SH-SY5Y (cell line): ENCODE data around the gene PPM1H.

Source experiments
- GATA2 ChIP-seq: IDR thresholded peaks from 2 replicates; pipeline ENCODE4 v1.6.1; 2011; ENCODE audit warnings: mild to moderate bottlenecking, low read depth, low read length
- GATA3 ChIP-seq: IDR thresholded peaks from 2 replicates; pipeline ENCODE4 v1.6.1; 2011; ENCODE audit warnings: low read depth, mild to moderate bottlenecking, low read length, moderate library complexity

PPM1H gene

GRCh38 chr12:62694116-62694515 lies 240.8 kb downstream of the PPM1H start:
- no peak for TF ChIP-seq GATA2

DNA sequence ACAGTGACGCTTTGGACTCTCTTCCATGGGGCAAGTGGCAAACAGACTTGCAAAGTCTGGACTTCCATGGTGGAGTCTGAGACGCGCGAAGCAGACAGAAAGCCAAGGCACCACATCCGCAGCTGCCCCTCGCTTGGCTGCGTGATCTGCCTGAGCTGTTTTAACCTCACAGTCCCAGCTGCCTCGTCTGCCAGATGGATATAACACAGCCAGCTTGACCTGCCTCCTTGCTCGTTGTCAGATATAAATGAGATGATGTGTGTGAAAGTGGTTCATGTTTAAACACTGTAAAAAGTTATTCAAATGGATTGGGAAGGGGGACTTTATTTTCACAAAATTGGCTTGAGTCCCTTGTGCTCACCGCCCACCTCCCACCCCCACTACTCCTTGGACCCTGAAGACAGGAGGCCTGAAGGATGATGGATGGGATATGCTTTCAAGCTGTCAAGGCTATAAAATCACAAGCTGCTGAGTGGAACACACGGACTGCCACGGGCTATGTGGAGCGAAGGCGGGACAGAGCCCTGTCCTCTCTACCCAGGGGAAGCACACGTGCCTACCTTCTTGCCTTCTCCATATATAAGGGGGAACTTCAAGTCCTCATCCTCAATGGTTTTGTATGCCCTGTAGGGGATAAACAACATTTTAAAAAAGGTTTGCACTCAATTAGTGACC lies 241.4 kb downstream of the PPM1H start:
- TF ChIP-seq GATA2 (no peak), GATA3 (no peak)

DNA sequence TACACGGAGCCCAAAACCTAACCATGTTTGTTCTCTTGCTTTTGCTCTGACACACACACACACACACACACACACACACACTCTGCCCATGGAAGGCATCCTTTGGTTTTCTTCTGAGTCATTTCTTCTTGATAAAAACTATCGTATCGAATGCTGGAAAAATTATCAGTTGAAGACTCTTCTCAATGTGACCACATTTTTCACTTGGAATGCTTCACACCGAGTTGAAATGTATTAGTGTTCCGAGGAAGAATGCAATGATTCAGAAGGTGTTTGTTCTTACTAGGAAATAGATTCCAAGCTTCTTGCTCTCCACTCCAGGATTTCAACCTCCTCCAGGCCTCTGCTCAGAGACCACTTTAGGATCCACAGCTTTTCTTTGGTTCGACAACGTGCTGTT lies 242.1 kb downstream of the PPM1H start:
- TF ChIP-seq GATA3 (no peak), GATA2 (no peak)

- TF ChIP-seq GATA3, result no peak
- no peak for TF ChIP-seq GATA2
Observed at GRCh38 chr12:62691309-62691708, 243.6 kb downstream of the PPM1H start.

DNA sequence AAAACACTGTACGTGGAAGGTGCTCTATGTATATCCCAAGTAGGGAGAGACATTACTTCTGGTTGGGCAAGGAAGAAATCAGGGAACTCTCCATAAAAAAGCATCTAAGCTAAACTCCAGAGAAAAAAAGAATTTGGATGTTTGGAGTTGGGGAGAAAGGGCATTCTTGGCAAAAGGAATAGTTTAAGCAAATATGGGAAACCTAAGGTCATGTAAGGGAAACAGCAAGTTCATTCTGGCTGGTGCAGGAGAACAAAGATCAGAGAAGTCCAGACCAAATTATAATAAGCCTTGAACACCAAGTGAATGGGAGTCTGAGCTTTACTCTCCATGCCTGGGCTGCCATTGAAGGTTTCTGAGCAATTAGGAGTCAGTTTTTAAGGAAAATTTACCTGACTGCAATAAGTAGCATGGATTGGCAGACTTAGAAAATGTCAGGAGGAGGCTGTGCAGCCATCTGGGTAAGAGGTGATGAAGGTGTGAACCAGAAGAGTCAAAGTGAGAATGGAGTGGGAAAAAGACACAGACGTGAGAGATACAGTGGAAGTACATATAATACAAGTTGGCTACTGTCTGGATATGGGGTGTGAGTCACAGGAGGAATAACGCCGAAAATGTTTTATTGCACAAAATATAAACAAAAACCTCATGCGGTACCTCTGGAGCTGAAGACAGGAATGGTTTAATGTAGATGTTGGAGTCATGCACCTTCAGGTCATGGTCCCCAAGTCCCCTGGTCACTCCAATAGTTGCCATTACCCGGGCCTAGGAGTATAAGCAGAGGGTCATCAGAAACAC lies 245.7 kb downstream of the PPM1H start:
- TF ChIP-seq GATA2 (no peak), GATA3 (no peak)

GRCh38 chr12:62686938-62687337 lies 248.0 kb downstream of the PPM1H start:
- TF ChIP-seq GATA2 (no peak), GATA3 (no peak)

DNA sequence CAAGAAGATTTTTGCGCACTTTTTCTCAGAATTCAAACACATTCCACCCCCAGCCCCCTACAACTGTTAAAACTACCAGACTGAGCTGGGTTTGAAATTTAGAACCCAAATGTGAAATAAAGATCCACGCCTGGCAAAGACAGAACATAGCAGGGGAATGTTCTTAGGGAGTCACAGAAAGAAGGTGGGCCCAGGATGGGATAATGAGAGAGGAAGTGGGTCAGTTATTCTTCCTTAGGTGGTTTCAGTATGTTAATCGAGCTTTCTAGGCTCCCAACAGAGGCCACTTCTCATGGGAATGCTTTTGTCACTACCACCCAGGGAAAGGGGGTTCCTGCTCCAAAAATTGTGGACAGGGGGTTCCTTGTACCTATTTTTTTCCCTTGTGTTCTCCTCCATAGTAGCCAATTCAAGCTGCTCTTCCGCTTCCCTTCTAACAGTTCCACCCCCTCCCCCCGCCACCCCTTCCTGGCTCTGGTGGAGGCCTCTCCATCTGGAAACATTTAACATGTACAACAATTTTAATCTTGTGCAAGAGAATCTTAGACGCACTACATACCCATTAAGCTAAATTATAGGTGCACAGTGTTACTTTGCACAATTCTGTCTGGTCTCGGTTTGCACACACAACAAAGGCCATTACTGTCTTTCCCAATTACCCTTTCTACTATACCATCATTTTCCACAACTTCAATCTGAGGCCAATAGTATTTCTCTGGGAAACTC lies 250.2 kb downstream of the PPM1H start:
- TF ChIP-seq GATA3 (no peak), GATA2 (no peak; the same call in 1 of the 2 replicates)

DNA sequence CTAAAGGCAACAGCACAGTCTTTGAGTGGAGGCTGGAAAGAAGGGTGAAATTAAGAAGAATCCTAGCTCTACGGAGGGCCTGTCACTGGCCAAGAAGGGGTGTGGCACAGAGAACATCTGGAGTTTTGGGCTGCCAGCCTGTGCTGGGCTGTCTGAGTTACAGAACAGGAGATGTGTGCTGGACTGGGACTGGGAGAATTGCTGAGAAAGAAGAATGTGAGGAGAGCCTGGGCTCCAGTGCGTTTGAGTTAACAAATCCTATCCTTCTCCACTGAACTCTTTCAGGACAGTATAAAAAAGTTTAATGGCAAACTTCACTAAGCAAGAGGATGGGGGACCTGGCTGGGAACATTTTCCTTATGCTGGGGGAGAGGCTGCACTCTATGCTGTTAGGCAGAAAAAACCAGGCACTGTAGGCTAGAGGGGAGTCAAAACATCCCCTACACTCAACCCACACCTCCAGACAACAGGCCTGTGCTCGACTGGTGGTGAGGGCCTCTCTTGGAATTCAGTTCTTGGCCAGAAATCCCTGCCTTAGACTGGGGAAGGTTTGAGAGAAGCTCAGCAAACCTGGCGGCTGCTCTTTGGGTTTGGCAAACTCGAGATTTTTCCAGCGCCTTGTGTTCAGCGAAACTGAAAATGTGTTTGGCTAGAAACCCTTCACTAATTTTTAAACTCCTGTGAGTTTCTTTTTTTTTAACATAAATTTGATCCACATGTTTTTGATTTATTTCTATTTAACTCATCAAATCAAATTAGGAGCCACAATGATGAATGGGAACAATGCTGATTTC lies 251.0 kb downstream of the PPM1H start:
- TF ChIP-seq GATA3, result no peak
- no peak for TF ChIP-seq GATA2

- TF ChIP-seq GATA2 (no peak), GATA3 (no peak)
Observed at GRCh38 chr12:62681306-62681705, 253.6 kb downstream of the PPM1H start.

- no peak for TF ChIP-seq GATA3
- no peak for TF ChIP-seq GATA2
Observed at GRCh38 chr12:62679608-62680007, 255.3 kb downstream of the PPM1H start.

DNA sequence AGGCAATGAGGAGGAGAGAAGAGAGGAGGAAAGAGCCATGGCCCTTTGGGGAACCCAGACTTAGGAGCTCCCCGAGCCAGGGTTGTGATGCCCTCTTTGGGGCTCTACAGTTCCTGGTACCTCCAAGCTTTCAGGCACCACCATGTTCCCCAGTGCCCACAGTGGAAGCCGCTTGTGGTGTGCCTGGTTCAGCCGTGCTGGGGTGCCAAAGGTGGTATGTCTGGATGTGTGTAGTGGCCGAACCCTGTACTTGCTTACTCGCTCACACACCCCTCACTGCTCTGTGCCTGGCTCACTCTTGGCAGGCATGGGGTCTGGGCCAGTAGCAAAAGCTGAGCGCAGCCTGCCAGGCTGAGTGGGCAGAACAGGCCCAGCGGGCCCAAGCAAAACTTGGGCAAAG lies 257.6 kb downstream of the PPM1H start:
- TF ChIP-seq GATA3 (no peak), GATA2 (no peak)

GRCh38 chr12:62676521-62677307 lies 258.2 kb downstream of the PPM1H start:
- TF ChIP-seq GATA2, result no peak
- no peak for TF ChIP-seq GATA3
